Endothelial cell of umbilical vein (primary cell): ENCODE data around the gene CELF2. TPM values are rescaled to one million over a fixed set of nuclear protein-coding genes. Genes with fewer than 3 reads are reported as not detected.

ENCODE experiments used
- BruUV-seq: library from RNA; stranded (reverse); fragments of 400-500 nt; replicated peaks from 2 replicates; lab custom pipeline; 2021; lab: Mats Ljungman, UMichigan
- CTCF ChIA-PET: fragments of 300-600, 350-600 bp; sonication (Branson Sonifier 250); formaldehyde crosslinking; loops from one replicate; lab custom pipeline; 2021; ENCODE audit warnings: antibody characterized with exemption, inconsistent platforms; lab: Charles Lee
- POLR2A ChIA-PET: fragments of 300-600, 350-600 bp; sonication (Branson Sonifier 250); formaldehyde crosslinking; loops from one replicate; lab custom pipeline; 2021; ENCODE audit warnings: antibody characterized with exemption, inconsistent platforms; lab: Charles Lee
- DNase-seq: peaks from one replicate; pipeline ENCODE4 v3.0.0-alpha.2; 2011; ENCODE audit warnings: low read depth, low spot score
- FAIRE-seq: peaks from 2 replicates; lab custom pipeline; 2011; peaks lifted over from hg19 to GRCh38; lab: Jason Lieb, UNC
- H2AFZ ChIP-seq: 2 replicates; pipeline ENCODE4 v1.6.0; 2012; ENCODE audit warnings: low read depth, low read length, control low read depth, inconsistent platforms
- H3K27ac ChIP-seq: 2 replicates; pipeline ENCODE4 v1.5.1; 2011; ENCODE audit warnings: low read depth, mild to moderate bottlenecking, control low read depth, low read length, moderate library complexity; ENCODE audit not compliant: insufficient read depth
- H3K27me3 ChIP-seq, 2 experiments: 2 replicates each; pipeline versions ENCODE4 v1.6.0 to v1.6.1; 2011; ENCODE audit warnings: low read length in 2 of 2, mixed read lengths in 1 of 2; ENCODE audit not compliant: control insufficient read depth in 2 of 2, insufficient read depth in 2 of 2
- H3K36me3 ChIP-seq, 2 experiments: 2 replicates in 1 of 2; 3 replicates in 1 of 2; pipeline ENCODE4 v1.5.1; 2011; ENCODE audit warnings: low read length in 2 of 2, mild to moderate bottlenecking in 1 of 2, moderate library complexity in 1 of 2; ENCODE audit not compliant: control insufficient read depth in 2 of 2, insufficient read depth in 2 of 2; ENCODE audit errors: extremely low read depth in 1 of 2
- H3K4me1 ChIP-seq: 3 replicates; pipeline ENCODE4 v1.5.1; 2011; ENCODE audit warnings: mild to moderate bottlenecking, low read length; ENCODE audit not compliant: control insufficient read depth, insufficient read depth; ENCODE audit errors: extremely low read depth
- H3K4me2 ChIP-seq: 2 replicates; pipeline ENCODE4 v1.6.1; 2011; ENCODE audit warnings: low read length, control low read depth, mixed read lengths; ENCODE audit not compliant: insufficient read depth
- H3K4me3 ChIP-seq, 3 experiments: fragments of 200-600 bp in 1 of 3; sonication (generic), shearing (Covaris generic) in 1 of 3; replicated peaks in 1 of 3; 2 replicates each; pipeline ENCODE4 v1.5.1; 2011 to 2016; ENCODE audit warnings: control low read depth in 3 of 3, low read length in 3 of 3, mild to moderate bottlenecking in 2 of 3, inconsistent platforms in 1 of 3, low read depth in 1 of 3, moderate library complexity in 1 of 3; ENCODE audit not compliant: insufficient read depth in 1 of 3
- H3K79me2 ChIP-seq: 2 replicates; pipeline ENCODE4 v1.6.0; 2012; ENCODE audit warnings: low read length, inconsistent platforms; ENCODE audit not compliant: control insufficient read depth, insufficient read depth
- H3K9ac ChIP-seq: replicated peaks from 2 replicates; pipeline ENCODE3; 2011; ENCODE audit warnings: low read length, control low read depth; ENCODE audit not compliant: insufficient read depth; ENCODE audit errors: extremely low read depth
- H3K9me1 ChIP-seq: replicated peaks from 3 replicates; pipeline ENCODE4 v1.6.0; 2011; ENCODE audit warnings: mild to moderate bottlenecking, low read length; ENCODE audit not compliant: control insufficient read depth, insufficient read depth; ENCODE audit errors: extremely low read depth
- H3K9me3 ChIP-seq: replicated peaks from 2 replicates; pipeline ENCODE4 v1.5.1; 2012; ENCODE audit warnings: low read length, inconsistent platforms; ENCODE audit not compliant: control insufficient read depth, insufficient read depth
- H4K20me1 ChIP-seq: replicated peaks from 2 replicates; pipeline ENCODE3; 2011; ENCODE audit warnings: mild to moderate bottlenecking, low read length; ENCODE audit not compliant: control insufficient read depth, insufficient read depth; ENCODE audit errors: extremely low read depth
- CTCF ChIP-seq, 2 donors: IDR thresholded peaks; 1 replicate in 1 of 2; 2 replicates in 1 of 2; pipeline ENCODE4 v1.5.1; 2011; ENCODE audit warnings: low read length in 2 of 2, mild to moderate bottlenecking in 2 of 2, moderate library complexity in 2 of 2, control low read depth in 1 of 2, inconsistent platforms in 1 of 2, low read depth in 1 of 2; ENCODE audit not compliant: insufficient read depth in 1 of 2; ENCODE audit errors: extremely low read depth in 1 of 2
- EZH2 ChIP-seq: IDR thresholded peaks from 2 replicates; pipeline ENCODE4 v1.6.1; 2012; ENCODE audit warnings: borderline replicate concordance, low read depth, mild to moderate bottlenecking, moderate library complexity, low read length, inconsistent platforms; ENCODE audit not compliant: severe bottlenecking
- FOS ChIP-seq: IDR thresholded peaks from 2 replicates; pipeline ENCODE4 v1.6.1; 2011; ENCODE audit warnings: mild to moderate bottlenecking, low read length, moderate library complexity, borderline replicate concordance; ENCODE audit not compliant: insufficient read depth
- JUN ChIP-seq: IDR thresholded peaks from 2 replicates; pipeline ENCODE4 v1.6.1; 2011; ENCODE audit warnings: borderline replicate concordance, low read depth; ENCODE audit not compliant: insufficient read length, insufficient read depth
- MAX ChIP-seq: IDR thresholded peaks from 2 replicates; pipeline ENCODE4 v1.6.1; 2011; ENCODE audit not compliant: insufficient read depth, insufficient read length
- POLR2A ChIP-seq: IDR thresholded peaks from 2 replicates; pipeline ENCODE4 v1.6.1; 2012; ENCODE audit warnings: low read depth, mild to moderate bottlenecking, control low read depth, low read length
- dilution Hi-C: fragments of 300-500 bp; cut with MboI; formaldehyde crosslinking; loops from one replicate; pipeline ENCODE4 v1.15.0; 2019; ENCODE audit warnings: low sequenced_read_pairs; ENCODE audit not compliant: extremely low pct_ligation_motif_present
- intact Hi-C: fragments of 100-400 bp; cut with micrococcal nuclease; formaldehyde crosslinking; loops from one replicate; pipeline ENCODE4 v1.10.0; 2022
- polyA plus RNA-seq, 4 experiments: library from polyadenylated mRNA; depleted of rRNA in 3 of 4; stranded (reverse) in 3 of 4; unstranded in 1 of 4; fragments of >200 nt; gene quantifications; 2 replicates each; pipeline versions ENCODE4 v1.2.1 to v1.2.3, GENCODE V29; 2011 to 2012; ENCODE audit warnings: missing spikeins in 1 of 4
- total RNA-seq: library from RNA; stranded (reverse); gene quantifications from 2 replicates; pipeline ENCODE4 v1.2.3, GENCODE V29; 2021

CELF2 gene
- total and polyA plus RNA-seq, 2 donors (not counting 3 experiments of a cell fraction or from before 2014, with no cell fraction given) = 21.6 to 42.6 TPM

- TF ChIP-seq MAX (no peak), POLR2A (no peak), FOS (no peak), EZH2 (no peak), JUN (no peak), CTCF (IDR thresholded peaks at IDR 0.05; ENCODE audit: extremely low read depth in 1 of 2, insufficient read depth in 1 of 2, low read depth in 1 of 2, low read length in 2 of 2) (no peak)
- intact Hi-C loops = no loop called here
- H3K9ac ChIP-seq = no peak overlapping the region
- H3K9me3 ChIP-seq = no peaks in the 10 kb centered on the region
- H3K36me3 ChIP-seq = no peaks in the 10 kb centered on the region
- BruUV-seq = no TSS peak
- FAIRE-seq (no peak), DNase-seq (no peak)
- no peak overlapping the region for H2AFZ ChIP-seq
- no peak overlapping the region for H3K4me3 ChIP-seq
- H3K27ac ChIP-seq = no peak overlapping the region
- H3K4me2 ChIP-seq = no peak overlapping the region
- H3K79me2 ChIP-seq = no peaks in the 10 kb centered on the region
- H3K9me1 ChIP-seq = no peaks in the 10 kb centered on the region
- POLR2A ChIA-PET = no interaction called here
- H4K20me1 ChIP-seq = no peaks in the 10 kb centered on the region
- dilution Hi-C loops = no loop called here
- CTCF ChIA-PET = no interaction called here
- no peaks in the 10 kb centered on the region for H3K27me3 ChIP-seq
- no peaks in the 10 kb centered on the region for H3K4me1 ChIP-seq
Measured at GRCh38 chr10:11135709-11136108, 118.0 kb downstream of the CELF2 start.
